Nephron progenitor cell (in vitro differentiated cells): ENCODE measurements around the gene SLC25A39.

Experiments used
- DNase-seq: peaks from one replicate; pipeline ENCODE4 v3.0.0; 2021
- H3K27ac Mint-ChIP-seq: 2 replicates; pipeline ENCODE4 v1.8.0; 2021; ENCODE audit warnings: mild to moderate bottlenecking, moderate library complexity, mixed read lengths
- H3K27me3 Mint-ChIP-seq: 2 replicates; pipeline ENCODE4 v1.8.0; 2021; ENCODE audit warnings: mild to moderate bottlenecking, low read depth, mixed read lengths; ENCODE audit not compliant: poor library complexity
- H3K36me3 Mint-ChIP-seq: 2 replicates; pipeline ENCODE4 v1.8.0; 2021; ENCODE audit warnings: low read depth, mixed read lengths
- H3K4me1 Mint-ChIP-seq: 2 replicates; pipeline ENCODE4 v1.8.0; 2021; ENCODE audit warnings: mixed read lengths
- H3K4me3 Mint-ChIP-seq: 2 replicates; pipeline ENCODE4 v1.8.0; 2021; ENCODE audit warnings: mild to moderate bottlenecking, moderate library complexity, mixed read lengths
- H3K9me3 Mint-ChIP-seq: 2 replicates; pipeline ENCODE4 v1.8.0; 2021; ENCODE audit warnings: mild to moderate bottlenecking, moderate library complexity, mixed read lengths
- TF ChIP-seq, protein P1 (sequence below): fragments of 200-600 bp; sonication (generic); IDR thresholded peaks from 2 replicates; pipeline ENCODE4 v1.5.0; 2021; ENCODE audit warnings: antibody characterized with exemption

Gene SLC25A39

DNA sequence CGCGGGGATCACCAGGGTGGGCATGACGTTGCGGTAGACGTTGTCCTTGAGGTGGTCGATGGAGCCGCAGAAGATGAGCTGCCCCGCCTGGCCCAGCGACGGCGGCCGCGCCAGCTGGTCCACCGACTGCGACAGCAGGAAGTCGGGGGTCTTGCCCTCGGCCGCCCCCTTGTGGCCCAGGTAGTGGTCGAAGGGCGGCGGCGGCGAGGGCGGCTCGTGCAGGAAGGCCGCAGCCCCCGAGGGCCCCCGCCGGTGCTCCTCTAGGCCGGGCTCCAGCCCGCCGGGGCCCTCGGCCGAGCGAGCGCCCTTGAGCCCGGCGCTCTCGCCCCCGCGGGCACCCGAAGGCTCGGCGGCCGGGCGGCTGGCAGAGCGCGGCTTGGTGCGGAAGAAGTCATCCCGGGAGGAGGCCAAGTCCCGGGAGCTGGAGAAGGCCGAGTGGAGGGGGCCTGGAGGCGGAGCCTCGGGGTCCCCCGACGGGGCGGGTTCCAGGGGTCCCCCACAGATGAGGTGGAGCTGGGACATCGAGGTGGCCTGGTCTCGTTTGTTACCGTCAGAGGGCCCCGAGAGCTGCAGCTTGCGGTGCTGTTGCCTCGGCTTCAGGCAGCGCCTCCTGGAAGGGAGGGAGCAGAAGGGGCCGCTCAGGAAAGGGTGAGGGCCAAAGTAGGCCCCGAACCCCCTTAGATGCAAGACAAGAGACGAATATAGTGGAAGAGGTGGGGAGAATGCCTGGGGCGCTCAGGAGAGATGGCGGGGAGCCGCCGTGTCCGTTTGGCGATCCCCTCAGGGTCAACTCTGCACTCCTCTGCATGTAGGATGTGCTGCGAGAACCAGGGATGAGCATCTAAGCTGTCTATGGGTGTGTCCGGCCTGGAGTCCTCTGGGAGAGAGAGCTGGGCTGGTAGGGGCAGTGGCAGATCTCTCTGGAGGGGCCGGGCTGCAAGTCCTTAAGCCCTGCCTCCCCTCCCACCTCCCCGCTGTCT, 30.2 kb upstream of the SLC25A39 start:
- Mint-ChIP-seq H3K36me3 (peaks cover 16% of the 10 kb centered on the region), H3K4me1 (peaks cover 24% of the 10 kb centered on the region), H3K4me3 (peak overlapping the region; percentile 57), H3K27ac (no peak overlapping the region), H3K27me3 (peaks cover 4% of the 10 kb centered on the region), H3K9me3 (no peaks in the 10 kb centered on the region)
- DNase-seq = peak; percentile 93
- TF ChIP-seq, protein P1, sequence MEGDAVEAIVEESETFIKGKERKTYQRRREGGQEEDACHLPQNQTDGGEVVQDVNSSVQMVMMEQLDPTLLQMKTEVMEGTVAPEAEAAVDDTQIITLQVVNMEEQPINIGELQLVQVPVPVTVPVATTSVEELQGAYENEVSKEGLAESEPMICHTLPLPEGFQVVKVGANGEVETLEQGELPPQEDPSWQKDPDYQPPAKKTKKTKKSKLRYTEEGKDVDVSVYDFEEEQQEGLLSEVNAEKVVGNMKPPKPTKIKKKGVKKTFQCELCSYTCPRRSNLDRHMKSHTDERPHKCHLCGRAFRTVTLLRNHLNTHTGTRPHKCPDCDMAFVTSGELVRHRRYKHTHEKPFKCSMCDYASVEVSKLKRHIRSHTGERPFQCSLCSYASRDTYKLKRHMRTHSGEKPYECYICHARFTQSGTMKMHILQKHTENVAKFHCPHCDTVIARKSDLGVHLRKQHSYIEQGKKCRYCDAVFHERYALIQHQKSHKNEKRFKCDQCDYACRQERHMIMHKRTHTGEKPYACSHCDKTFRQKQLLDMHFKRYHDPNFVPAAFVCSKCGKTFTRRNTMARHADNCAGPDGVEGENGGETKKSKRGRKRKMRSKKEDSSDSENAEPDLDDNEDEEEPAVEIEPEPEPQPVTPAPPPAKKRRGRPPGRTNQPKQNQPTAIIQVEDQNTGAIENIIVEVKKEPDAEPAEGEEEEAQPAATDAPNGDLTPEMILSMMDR = peak; percentile 49

DNA sequence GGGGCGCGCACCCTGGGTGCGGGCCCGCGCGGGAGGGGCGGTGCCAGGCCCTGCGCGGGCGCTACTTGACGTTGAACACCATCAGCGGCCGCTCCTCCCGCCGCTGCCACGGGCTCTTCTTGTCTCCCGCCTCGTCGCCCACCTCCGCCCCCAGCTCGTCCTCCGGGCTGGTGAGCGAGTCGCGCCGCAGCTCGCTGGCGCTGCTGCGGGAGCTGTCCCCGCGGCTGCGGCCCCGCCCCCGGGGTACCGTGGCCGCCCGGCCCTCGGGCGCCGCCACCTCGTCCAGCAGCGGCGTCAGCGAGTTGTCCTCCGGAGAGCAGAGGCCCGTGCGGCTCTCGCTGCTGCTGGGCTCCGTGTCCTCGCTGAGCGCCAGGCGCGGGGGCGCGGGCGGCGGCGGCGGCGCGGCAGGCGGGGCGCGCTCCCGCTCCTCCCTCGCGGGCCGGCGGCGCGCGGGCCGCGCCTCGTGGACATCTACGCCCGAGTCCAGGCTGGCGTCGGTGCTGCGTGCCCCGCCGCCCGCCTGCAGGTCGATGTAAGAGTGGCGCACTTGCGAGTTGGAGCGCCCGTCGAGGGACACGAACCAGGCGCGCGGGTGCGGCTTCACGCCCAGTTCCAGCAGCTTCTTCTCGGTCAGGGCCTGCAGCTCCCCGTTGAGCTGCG, 29.2 kb upstream of the SLC25A39 start:
- TF ChIP-seq, protein P1 = no peak
- H3K27me3 Mint-ChIP-seq = peaks cover 7% of the 10 kb centered on the region
- peaks cover 15% of the 10 kb centered on the region for H3K4me1 Mint-ChIP-seq
- no peaks in the 10 kb centered on the region for H3K9me3 Mint-ChIP-seq
- H3K4me3 Mint-ChIP-seq = no peak overlapping the region
- H3K36me3 Mint-ChIP-seq = peaks cover 12% of the 10 kb centered on the region
- peak; percentile 64 for DNase-seq
- no peak overlapping the region for H3K27ac Mint-ChIP-seq

DNA sequence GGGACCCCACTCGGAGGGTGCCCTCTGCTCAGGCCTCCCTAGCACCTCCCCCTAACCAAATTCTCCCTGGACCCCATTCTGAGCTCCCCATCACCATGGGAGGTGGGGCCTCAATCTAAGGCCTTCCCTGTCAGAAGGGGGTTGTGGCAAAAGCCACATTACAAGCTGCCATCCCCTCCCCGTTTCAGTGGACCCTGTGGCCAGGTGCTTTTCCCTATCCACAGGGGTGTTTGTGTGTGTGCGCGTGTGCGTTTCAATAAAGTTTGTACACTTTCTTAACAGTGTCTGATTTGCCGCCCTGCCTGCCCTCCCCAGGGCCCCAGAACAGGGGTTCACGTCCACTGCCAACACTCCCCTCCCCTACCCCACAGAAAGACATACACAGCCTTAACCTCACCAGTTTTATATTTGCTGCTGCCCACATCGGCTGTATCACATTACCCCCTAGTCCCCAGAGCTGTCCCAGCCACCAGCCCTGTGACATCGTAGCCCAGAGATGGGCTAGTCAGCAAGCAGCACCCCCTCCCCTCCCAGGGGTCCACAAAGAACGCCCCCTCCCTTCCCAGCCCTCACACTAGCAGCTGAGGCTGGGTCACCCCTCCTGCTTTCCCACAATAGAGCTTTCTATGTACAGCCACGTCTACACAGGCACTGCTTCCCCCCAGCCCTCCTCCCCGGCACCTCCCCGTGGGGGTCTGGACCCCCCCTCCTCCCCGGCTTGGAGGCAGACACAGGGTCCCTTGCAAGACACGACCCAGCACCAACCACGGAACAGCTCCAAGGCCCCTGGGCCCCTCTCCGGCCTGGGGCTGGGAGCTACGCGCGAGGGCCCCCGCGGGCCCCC, 28.4 kb upstream of the SLC25A39 start:
- Mint-ChIP-seq H3K4me3 (peak overlapping the region; percentile 67), H3K36me3 (peaks cover 10% of the 10 kb centered on the region), H3K9me3 (no peaks in the 10 kb centered on the region), H3K4me1 (peaks cover 13% of the 10 kb centered on the region), H3K27ac (no peak overlapping the region), H3K27me3 (peaks cover 7% of the 10 kb centered on the region)
- no peak for DNase-seq
- TF ChIP-seq, protein P1 = no peak

GRCh38 chr17:44351961-44352827, 27.6 kb upstream of the SLC25A39 start:
- no peak overlapping the region for H3K27ac Mint-ChIP-seq
- H3K4me3 Mint-ChIP-seq = no peak overlapping the region
- H3K4me1 Mint-ChIP-seq = peaks cover 13% of the 10 kb centered on the region
- H3K36me3 Mint-ChIP-seq = peaks cover 10% of the 10 kb centered on the region
- no peak for DNase-seq
- H3K27me3 Mint-ChIP-seq = peaks cover 7% of the 10 kb centered on the region
- H3K9me3 Mint-ChIP-seq = no peaks in the 10 kb centered on the region
- TF ChIP-seq, protein P1 = no peak

GRCh38 chr17:44351464-44351863, 26.8 kb upstream of the SLC25A39 start:
- H3K27me3 Mint-ChIP-seq = peaks cover 7% of the 10 kb centered on the region
- TF ChIP-seq, protein P1 = no peak
- no peak overlapping the region for H3K4me3 Mint-ChIP-seq
- peaks cover 13% of the 10 kb centered on the region for H3K4me1 Mint-ChIP-seq
- no peaks in the 10 kb centered on the region for H3K9me3 Mint-ChIP-seq
- no peak overlapping the region for H3K27ac Mint-ChIP-seq
- no peak for DNase-seq
- peaks cover 5% of the 10 kb centered on the region for H3K36me3 Mint-ChIP-seq
